DMS 273 treated with DMSO at 0.1 percent for 48 hours (cell line): ENCODE measurements around the gene NR1H3.

Experiments used
- DNase-seq: peaks from one replicate; lab custom pipeline; 2025; lab: John Stamatoyannopoulos, UW

NR1H3 gene

GRCh38 chr11:47269829-47270305 lies 12.1 kb downstream of the NR1H3 start, which contains the start of gene MADD:
TSS of gene MADD (plus strand) at chr11:47270133.
- DNase-seq = peak; percentile 38

GRCh38 chr11:47270331-47271271 lies 12.8 kb downstream of the NR1H3 start:
- peak; percentile 14 for DNase-seq

GRCh38 chr11:47271328-47271727 lies 13.5 kb downstream of the NR1H3 start:
- DNase-seq = no peak

GRCh38 chr11:47271961-47272661 lies 14.3 kb downstream of the NR1H3 start:
- DNase-seq = no peak

GRCh38 chr11:47272706-47273105 lies 14.9 kb downstream of the NR1H3 start:
- no peak for DNase-seq

GRCh38 chr11:47274495-47275235 lies 16.9 kb downstream of the NR1H3 start:
- no peak for DNase-seq

GRCh38 chr11:47276923-47277322 lies 19.1 kb downstream of the NR1H3 start:
- DNase-seq = no peak

GRCh38 chr11:47278058-47278457 lies 20.3 kb downstream of the NR1H3 start:
- DNase-seq = no peak

- no peak for DNase-seq
Observed at GRCh38 chr11:47278769-47279168, 21.0 kb downstream of the NR1H3 start.

GRCh38 chr11:47280099-47280498 lies 22.3 kb downstream of the NR1H3 start:
- DNase-seq = no peak

- no peak for DNase-seq
Observed at GRCh38 chr11:47280860-47281259, 23.1 kb downstream of the NR1H3 start.

- no peak for DNase-seq
Observed at GRCh38 chr11:47282462-47282861, 24.7 kb downstream of the NR1H3 start.

- no peak for DNase-seq
Observed at GRCh38 chr11:47284151-47284550, 26.4 kb downstream of the NR1H3 start.

GRCh38 chr11:47285969-47286770 lies 28.4 kb downstream of the NR1H3 start:
- DNase-seq = no peak

GRCh38 chr11:47288066-47288465 lies 30.3 kb downstream of the NR1H3 start:
- no peak for DNase-seq

- no peak for DNase-seq
Observed at GRCh38 chr11:47289856-47290255, 32.1 kb downstream of the NR1H3 start.

- no peak for DNase-seq
Observed at GRCh38 chr11:47295385-47295784, 37.6 kb downstream of the NR1H3 start.

- no peak for DNase-seq
Observed at GRCh38 chr11:47296045-47296444, 38.2 kb downstream of the NR1H3 start.

- DNase-seq = no peak
Observed at GRCh38 chr11:47299078-47299477, 41.3 kb downstream of the NR1H3 start.

- DNase-seq = no peak
Observed at GRCh38 chr11:47302853-47303252, 45.1 kb downstream of the NR1H3 start.

- peak; percentile 49 for DNase-seq
Observed at GRCh38 chr11:47305734-47306483, 48.1 kb downstream of the NR1H3 start.
